ENCODE results near the gene MPIG6B.

Gene MPIG6B

DNA sequence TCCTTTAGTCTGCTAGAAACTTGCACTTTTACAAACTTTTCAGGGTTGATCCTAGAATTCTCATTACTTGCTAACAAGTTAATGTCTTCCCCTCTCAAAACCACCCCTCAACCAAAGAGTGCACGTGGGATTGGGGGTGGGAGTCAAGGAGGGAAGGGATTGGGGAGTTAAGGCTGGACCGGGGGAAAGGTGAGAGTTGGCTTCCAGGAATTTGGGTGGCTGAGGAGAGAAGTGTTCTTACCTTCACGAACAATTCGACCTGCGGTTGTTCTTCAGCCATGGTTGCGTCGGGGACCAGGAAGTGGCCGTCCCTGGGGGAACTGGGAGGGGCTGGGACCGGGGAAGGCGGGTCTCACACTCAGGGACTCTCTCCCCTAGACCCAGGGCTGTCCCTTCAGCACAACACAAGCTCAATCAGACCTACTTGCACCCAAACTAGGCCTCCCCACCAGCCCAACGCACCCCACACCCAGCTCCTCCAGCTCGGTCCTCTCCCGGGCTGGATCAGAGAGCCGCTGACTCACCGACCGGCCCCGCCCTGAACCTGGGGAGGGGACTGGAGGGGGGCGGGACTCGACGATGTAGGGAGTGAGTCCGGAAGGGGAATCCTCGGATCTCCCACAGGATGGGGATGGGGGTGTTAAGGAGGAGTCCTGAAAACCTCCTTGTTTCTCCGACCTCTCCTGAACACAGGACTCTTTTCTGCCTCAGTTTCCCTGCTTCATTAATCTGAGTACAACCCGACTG lies 13.0 kb downstream of the MPIG6B start, which contains the start of gene CLIC1:
TSS of gene CLIC1 (minus strand) at position 510 of the 747 bp plus-strand sequence. CDS start at position 280, 230 bp downstream.
- peak within 1 kb of the TSS; percentile 100 for H3K4me3 ChIP-seq (ENCODE audit: low read depth, low read length)
- TF ChIP-seq, protein P1, sequence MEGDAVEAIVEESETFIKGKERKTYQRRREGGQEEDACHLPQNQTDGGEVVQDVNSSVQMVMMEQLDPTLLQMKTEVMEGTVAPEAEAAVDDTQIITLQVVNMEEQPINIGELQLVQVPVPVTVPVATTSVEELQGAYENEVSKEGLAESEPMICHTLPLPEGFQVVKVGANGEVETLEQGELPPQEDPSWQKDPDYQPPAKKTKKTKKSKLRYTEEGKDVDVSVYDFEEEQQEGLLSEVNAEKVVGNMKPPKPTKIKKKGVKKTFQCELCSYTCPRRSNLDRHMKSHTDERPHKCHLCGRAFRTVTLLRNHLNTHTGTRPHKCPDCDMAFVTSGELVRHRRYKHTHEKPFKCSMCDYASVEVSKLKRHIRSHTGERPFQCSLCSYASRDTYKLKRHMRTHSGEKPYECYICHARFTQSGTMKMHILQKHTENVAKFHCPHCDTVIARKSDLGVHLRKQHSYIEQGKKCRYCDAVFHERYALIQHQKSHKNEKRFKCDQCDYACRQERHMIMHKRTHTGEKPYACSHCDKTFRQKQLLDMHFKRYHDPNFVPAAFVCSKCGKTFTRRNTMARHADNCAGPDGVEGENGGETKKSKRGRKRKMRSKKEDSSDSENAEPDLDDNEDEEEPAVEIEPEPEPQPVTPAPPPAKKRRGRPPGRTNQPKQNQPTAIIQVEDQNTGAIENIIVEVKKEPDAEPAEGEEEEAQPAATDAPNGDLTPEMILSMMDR (IDR thresholded peaks at IDR 0.05; ENCODE audit: low read depth, low read length), result no peak

DNA sequence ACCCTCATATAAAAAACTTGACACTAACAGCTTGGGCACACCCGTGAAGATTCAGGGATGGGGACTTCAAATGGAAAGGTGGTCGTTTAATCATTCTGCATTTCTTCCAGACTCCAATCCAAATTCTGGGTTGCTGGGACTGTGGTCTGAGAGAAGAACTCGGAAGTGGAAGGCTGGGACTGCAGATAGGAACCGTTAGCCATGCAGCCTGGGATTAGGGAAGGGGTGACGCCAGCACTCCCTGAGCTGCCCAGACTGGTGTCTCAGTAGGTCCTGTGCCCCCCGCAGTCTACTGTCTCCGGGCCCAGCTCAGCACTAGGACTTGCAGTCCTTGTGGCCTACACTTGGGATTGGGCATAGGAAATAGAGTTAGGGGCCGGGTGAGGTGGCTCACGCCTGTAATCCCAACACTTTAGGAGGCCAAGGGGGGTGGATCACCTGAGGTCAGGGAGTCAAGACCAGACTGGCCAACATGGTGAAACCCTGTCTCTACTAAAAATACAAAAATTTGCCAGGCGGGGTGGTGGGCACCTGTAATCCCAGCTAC lies 13.7 kb downstream of the MPIG6B start:
- TF ChIP-seq, protein P1 (IDR thresholded peaks at IDR 0.05; ENCODE audit: low read depth, low read length), result no peak
- H3K4me3 ChIP-seq (ENCODE audit: low read depth, low read length), result peak overlapping the region; percentile 100

DNA sequence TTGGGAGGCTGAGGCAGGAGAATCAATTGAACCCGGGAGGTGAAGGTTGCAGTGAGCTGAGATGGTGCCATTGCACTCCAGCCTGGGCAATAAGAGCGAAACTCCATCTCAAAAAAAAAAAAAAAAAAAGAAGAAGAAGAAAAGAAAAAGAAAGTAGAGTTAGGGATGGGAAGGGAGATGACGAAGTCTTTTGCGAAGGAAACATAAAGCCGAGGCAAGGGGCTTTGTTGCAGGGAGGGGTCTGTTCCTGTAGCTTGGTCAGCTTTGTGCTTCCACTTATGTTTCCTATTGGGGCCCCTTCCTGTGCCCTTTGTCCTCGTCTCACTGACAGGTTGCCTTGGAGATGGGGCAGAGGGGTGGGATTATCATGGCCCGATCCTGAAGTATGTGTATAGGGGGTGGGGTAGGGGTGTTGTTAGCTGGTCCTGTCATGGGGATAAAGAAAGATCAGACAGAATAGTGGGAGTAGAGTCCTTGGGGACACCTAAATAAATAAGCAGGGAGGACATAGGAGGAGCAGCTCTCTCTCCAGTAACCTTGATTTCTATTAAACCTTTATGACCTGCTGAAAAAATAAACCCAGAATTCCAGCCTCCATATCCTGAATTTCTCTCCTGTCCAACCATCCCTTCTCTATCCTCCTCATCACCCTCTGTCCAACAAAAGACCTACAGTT lies 14.3 kb downstream of the MPIG6B start:
- TF ChIP-seq, protein P1 (IDR thresholded peaks at IDR 0.05; ENCODE audit: low read depth, low read length), result no peak
- no peak overlapping the region for H3K4me3 ChIP-seq (ENCODE audit: low read depth, low read length)

DNA sequence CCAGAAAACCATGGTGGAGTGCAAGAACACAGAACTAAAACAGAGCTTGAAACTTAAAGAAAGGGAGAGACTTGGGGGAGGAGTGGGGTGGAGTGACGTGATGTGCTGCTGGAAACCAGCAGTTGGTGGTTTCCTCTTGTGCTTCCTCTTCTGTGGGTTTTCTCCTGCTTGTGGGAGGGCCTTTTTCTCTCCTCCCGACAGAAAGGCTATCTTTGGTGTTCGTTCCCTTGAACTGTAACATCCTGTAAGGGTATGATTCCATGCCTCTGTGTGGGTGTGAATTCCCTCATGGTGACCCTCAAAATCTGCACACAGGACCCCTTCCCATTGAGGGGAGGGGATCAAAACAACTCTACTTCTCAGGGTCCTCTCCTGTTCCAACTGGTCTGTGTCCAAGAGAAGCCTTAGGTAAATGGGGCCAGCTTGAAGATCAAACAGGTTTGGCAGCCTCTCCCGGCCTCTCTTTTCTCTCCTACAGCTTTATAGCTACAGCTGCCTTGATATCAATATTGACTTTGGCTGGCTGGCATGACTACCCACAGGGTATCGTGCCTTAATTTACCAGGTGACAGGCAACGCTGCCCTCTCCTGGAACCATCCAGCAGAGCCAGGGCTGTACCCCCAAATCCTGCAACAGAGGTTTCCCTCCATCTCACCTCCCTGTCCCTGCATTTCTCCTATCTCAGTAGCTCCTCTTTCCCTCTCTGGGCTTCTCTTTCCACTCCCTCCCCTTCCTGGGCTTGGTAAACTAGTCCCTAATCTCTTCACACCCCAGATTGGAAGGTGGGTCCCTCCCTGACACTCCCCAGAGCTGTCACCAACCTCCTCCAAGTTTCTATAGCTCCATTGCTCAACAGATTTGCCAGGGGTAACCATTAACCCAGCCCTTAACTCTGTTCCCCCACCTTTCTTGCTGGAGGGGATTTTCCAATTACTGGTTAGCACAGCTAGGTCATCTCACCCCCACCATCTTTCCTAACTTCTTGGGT lies 15.1 kb downstream of the MPIG6B start:
- TF ChIP-seq, protein P1 (IDR thresholded peaks at IDR 0.05; ENCODE audit: low read depth, low read length), result no peak
- peak overlapping the region; percentile 30; the same call in 1 of the 2 replicates for H3K4me3 ChIP-seq (ENCODE audit: low read depth, low read length)

DNA sequence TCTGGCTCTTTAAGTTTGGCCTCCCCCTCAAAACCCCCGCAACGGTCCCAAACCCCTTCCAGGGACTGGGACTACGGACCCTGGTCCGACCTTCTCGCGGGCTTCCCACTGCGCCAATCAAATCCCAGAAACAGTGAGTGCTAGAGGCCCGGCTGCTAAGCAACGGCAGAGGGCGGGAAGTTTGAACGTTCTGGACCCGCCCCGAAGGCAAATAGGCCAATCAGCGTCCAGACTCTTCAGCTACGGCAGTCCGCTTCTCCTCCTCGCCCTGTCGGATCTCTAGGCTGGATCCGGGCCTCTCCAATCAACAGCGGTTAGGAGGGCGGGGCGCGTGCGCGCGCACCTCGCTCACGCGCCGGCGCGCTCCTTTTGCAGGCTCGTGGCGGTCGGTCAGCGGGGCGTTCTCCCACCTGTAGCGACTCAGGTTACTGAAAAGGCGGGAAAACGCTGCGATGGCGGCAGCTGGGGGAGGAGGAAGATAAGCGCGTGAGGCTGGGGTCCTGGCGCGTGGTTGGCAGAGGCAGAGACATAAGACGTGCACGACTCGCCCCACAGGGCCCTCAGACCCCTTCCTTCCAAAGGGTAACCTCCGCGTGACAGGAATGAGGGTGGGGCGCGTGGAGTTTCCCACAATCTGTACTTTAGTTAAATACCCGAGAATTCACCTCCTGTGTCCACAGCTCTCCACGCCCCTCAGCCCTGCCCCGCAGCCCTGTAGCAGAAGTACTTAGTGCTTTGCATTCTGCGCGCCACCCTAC lies 16.6 kb downstream of the MPIG6B start, which contains the start of gene MSH5:
TSS of gene MSH5 (plus strand) at position 367 of the 758 bp plus-strand sequence. CDS start 462 bp downstream, outside the sequence.
- TF ChIP-seq, protein P1 (IDR thresholded peaks at IDR 0.05; ENCODE audit: low read depth, low read length), result no peak
- H3K4me3 ChIP-seq (ENCODE audit: low read depth, low read length), result peak within 1 kb of the TSS; percentile 83

Measured in WI38 (cell line).